ENCODE measurements around the gene SSBP4.

- no peak for TF ChIP-seq CTCF (conservative IDR thresholded peaks at IDR 0.05; ENCODE audit: low read depth, low read length)
- TF ChIP-seq CEBPB (IDR thresholded peaks at IDR 0.05; ENCODE audit: low read depth, low read length), result no peak
- TF ChIP-seq USF2 (IDR thresholded peaks at IDR 0.05; ENCODE audit: low read depth, low read length), result no peak
- no peak for TF ChIP-seq ELK1 (IDR thresholded peaks at IDR 0.05; ENCODE audit: borderline replicate concordance, low read depth, low read length)
- no peak for TF ChIP-seq RFX5 (IDR thresholded peaks at IDR 0.05; ENCODE audit: low read depth, low read length)
- no peak for TF ChIP-seq POLR2A (IDR thresholded peaks at IDR 0.05; ENCODE audit: low read depth, low read length)
- no peak for TF ChIP-seq MXI1 (IDR thresholded peaks at IDR 0.05; ENCODE audit: borderline replicate concordance, low read depth, low read length)
- TF ChIP-seq BHLHE40 (IDR thresholded peaks at IDR 0.05; ENCODE audit: low read depth, low read length), result no peak
- TF ChIP-seq RAD21 (IDR thresholded peaks at IDR 0.05; ENCODE audit: low read length), result no peak
- no peak for TF ChIP-seq RCOR1 (IDR thresholded peaks at IDR 0.05; ENCODE audit: insufficient replicate concordance, low read length)
- no peak for TF ChIP-seq MAZ (IDR thresholded peaks at IDR 0.05; ENCODE audit: borderline replicate concordance, low read depth, low read length)
- TF ChIP-seq MAFK (IDR thresholded peaks at IDR 0.05; ENCODE audit: low read depth, low read length), result no peak
- no peak for TF ChIP-seq CHD1 (IDR thresholded peaks at IDR 0.05; ENCODE audit: low read depth, low read length)
These were observed 9.1 kb downstream of the SSBP4 start for GRCh38 chr19:18428173-18428786.
